ENCODE results near the gene SLC25A30.
"Not testable (repeated sequence)": the region's sequence is repeated elsewhere in the genome, so short reads cannot be mapped to it uniquely, and the experiment has no call there.

Gene SLC25A30

DNA sequence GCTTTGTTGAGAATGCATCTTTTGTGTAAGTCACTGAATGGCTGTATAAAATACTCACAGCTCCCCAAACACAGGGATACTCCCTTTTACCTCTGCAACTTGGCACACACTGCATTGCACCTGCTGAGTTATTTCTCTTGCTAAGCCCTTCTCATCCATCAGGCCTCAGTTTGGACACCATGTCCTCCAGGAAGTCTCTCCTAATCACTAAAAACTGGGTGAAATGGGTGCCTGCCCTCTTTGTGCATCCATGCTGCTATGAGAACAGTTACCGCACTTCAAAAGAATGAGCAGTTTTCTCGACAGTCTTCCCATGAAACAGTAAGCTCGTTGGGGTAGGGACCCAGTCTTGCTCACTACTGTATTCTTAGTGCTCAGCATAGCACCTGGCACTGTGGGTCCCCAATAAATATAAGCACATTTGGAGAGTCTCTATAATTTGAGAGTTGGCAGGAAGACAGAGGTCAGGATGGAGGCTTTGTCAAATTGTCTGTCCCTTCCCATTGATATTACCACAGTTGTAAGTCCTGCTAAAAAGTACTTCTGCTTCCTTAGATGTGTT is 4.6 kb upstream of the SLC25A30 start:
- H3K9me3 ChIP-seq (ENCODE audit: low read length): no peaks in the 10 kb centered on the region
- H3K27ac ChIP-seq (ENCODE audit: low read depth, low read length): no peak overlapping the region
- H3K36me3 ChIP-seq (ENCODE audit: insufficient read depth, low read length): no peaks in the 10 kb centered on the region
- H3K27me3 ChIP-seq (ENCODE audit: control insufficient read depth in 1 of 2, insufficient read depth in 2 of 2, low read length in 2 of 2): no peaks in the 10 kb centered on the region
- no peaks in the 10 kb centered on the region for H3K4me1 ChIP-seq (ENCODE audit: insufficient read depth, low read length)
- no peak overlapping the region for H3K4me3 ChIP-seq (ENCODE audit: low read depth in 1 of 2, low read length in 2 of 2)
- no peak overlapping the region for H3K9ac ChIP-seq (ENCODE audit: low read length)

GRCh38 chr13:45419945-45420344 is 1.8 kb upstream of the SLC25A30 start:
- H3K27me3 ChIP-seq (ENCODE audit: control insufficient read depth in 1 of 2, insufficient read depth in 2 of 2, low read length in 2 of 2): no peaks in the 10 kb centered on the region
- no peaks in the 10 kb centered on the region for H3K36me3 ChIP-seq (ENCODE audit: insufficient read depth, low read length)

GRCh38 chr13:45419389-45419788 is 1.2 kb upstream of the SLC25A30 start:
- H3K4me1 ChIP-seq (ENCODE audit: insufficient read depth, low read length): peaks cover 14% of the 10 kb centered on the region
- H3K4me3 ChIP-seq (ENCODE audit: low read depth in 1 of 2, low read length in 2 of 2); H3K27ac ChIP-seq (ENCODE audit: low read depth, low read length); H3K27me3 ChIP-seq (ENCODE audit: control insufficient read depth in 1 of 2, insufficient read depth in 2 of 2, low read length in 2 of 2); H3K9ac ChIP-seq (ENCODE audit: low read length); H3K9me3 ChIP-seq (ENCODE audit: low read length); H3K36me3 ChIP-seq (ENCODE audit: insufficient read depth, low read length): not testable (repeated sequence)

More at GRCh38 chr13:45419945-45420344, 1.8 kb upstream of the SLC25A30 start:
- H3K9ac ChIP-seq (ENCODE audit: low read length): no peak overlapping the region
- H3K4me3 ChIP-seq (ENCODE audit: low read depth in 1 of 2, low read length in 2 of 2): no peak overlapping the region
- no peaks in the 10 kb centered on the region for H3K9me3 ChIP-seq (ENCODE audit: low read length)
- no peak overlapping the region for H3K27ac ChIP-seq (ENCODE audit: low read depth, low read length)
- peaks cover 9% of the 10 kb centered on the region for H3K4me1 ChIP-seq (ENCODE audit: insufficient read depth, low read length)

GRCh38 chr13:45416516-45417128 is 1.6 kb downstream of the SLC25A30 start:
- Histone ChIP-seq H3K4me1 (ENCODE audit: insufficient read depth, low read length) (peaks cover 20% of the 10 kb centered on the region), H3K27me3 (ENCODE audit: control insufficient read depth in 1 of 2, insufficient read depth in 2 of 2, low read length in 2 of 2) (no peaks in the 10 kb centered on the region), H3K4me3 (ENCODE audit: low read depth in 1 of 2, low read length in 2 of 2) (peak overlapping the region in 1 of 2 donors; percentile 86), H3K9me3 (ENCODE audit: low read length) (no peaks in the 10 kb centered on the region), H3K36me3 (ENCODE audit: insufficient read depth, low read length) (no peaks in the 10 kb centered on the region), H3K27ac (ENCODE audit: low read depth, low read length) (no peak overlapping the region), H3K9ac (ENCODE audit: low read length) (peak overlapping the region; percentile 80)

GRCh38 chr13:45415112-45415511 is 3.1 kb downstream of the SLC25A30 start:
- peak overlapping the region; percentile 36 for H3K27ac ChIP-seq (ENCODE audit: low read depth, low read length)
- no peak overlapping the region for H3K9ac ChIP-seq (ENCODE audit: low read length)
- H3K4me1 ChIP-seq (ENCODE audit: insufficient read depth, low read length): peaks cover 20% of the 10 kb centered on the region
- peak overlapping the region in 1 of 2 donors; percentile 9 for H3K4me3 ChIP-seq (ENCODE audit: low read depth in 1 of 2, low read length in 2 of 2)
- H3K27me3 ChIP-seq (ENCODE audit: control insufficient read depth in 1 of 2, insufficient read depth in 2 of 2, low read length in 2 of 2): no peaks in the 10 kb centered on the region
- H3K36me3 ChIP-seq (ENCODE audit: insufficient read depth, low read length): peaks cover 2% of the 10 kb centered on the region
- H3K9me3 ChIP-seq (ENCODE audit: low read length): no peaks in the 10 kb centered on the region

DNA sequence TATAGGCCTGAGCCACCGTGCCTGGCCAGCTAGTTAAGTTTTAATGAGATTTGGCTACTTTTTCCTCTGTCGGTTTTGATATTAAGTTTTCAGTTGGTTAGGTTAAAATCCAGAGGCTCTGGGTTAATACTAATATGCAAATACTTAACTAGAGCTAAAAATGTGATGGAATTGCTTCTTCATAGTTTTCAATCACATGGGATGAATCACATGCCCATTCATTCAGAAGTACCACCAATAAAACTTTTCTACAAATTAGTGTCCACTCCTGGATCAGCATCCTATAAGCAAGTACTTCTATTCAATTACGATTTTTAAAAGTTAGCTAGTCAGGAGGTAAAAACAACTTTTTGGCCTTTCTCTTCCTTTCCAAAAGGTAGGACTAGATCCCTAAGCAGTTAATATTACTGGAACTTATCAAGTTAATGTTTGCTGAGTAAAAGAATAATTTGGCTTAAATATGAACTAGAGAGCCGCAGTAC is 4.3 kb downstream of the SLC25A30 start:
- no peaks in the 10 kb centered on the region for H3K27me3 ChIP-seq (ENCODE audit: control insufficient read depth in 1 of 2, insufficient read depth in 2 of 2, low read length in 2 of 2)
- H3K9me3 ChIP-seq (ENCODE audit: low read length): no peaks in the 10 kb centered on the region
- no peak overlapping the region for H3K9ac ChIP-seq (ENCODE audit: low read length)
- no peak overlapping the region for H3K27ac ChIP-seq (ENCODE audit: low read depth, low read length)
- peaks cover 20% of the 10 kb centered on the region for H3K4me1 ChIP-seq (ENCODE audit: insufficient read depth, low read length)
- peak overlapping the region in 1 of 2 donors; percentile 9 for H3K4me3 ChIP-seq (ENCODE audit: low read depth in 1 of 2, low read length in 2 of 2)
- peaks cover 5% of the 10 kb centered on the region for H3K36me3 ChIP-seq (ENCODE audit: insufficient read depth, low read length)

GRCh38 chr13:45412274-45413049 is 5.7 kb downstream of the SLC25A30 start:
- Histone ChIP-seq H3K9ac (ENCODE audit: low read length) (no peak overlapping the region), H3K27me3 (ENCODE audit: control insufficient read depth in 1 of 2, insufficient read depth in 2 of 2, low read length in 2 of 2) (no peaks in the 10 kb centered on the region), H3K9me3 (ENCODE audit: low read length) (no peaks in the 10 kb centered on the region), H3K4me1 (ENCODE audit: insufficient read depth, low read length) (peaks cover 20% of the 10 kb centered on the region), H3K4me3 (ENCODE audit: low read depth in 1 of 2, low read length in 2 of 2) (no peak overlapping the region), H3K36me3 (ENCODE audit: insufficient read depth, low read length) (peaks cover 11% of the 10 kb centered on the region), H3K27ac (ENCODE audit: low read depth, low read length) (no peak overlapping the region)

DNA sequence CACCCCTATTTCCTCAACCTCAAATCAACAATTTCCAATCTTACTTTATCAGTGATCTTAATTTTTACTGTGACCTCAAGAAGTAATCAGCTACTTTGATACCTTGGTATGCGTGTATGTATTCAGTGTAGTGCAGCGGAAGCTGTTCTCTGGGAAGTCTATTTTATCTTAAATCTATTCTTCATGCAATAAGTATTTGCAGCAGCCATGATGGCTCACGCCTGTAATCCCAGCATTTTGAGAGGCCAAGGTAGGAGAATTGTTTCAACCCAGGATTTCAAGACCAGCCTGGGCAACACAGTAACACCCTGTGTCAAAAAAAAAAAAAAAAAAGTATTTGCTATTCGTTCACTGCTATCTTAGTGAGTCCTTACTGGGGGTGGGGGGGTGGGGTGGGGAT is 6.5 kb downstream of the SLC25A30 start:
- H3K36me3 ChIP-seq (ENCODE audit: insufficient read depth, low read length): peaks cover 13% of the 10 kb centered on the region
- no peaks in the 10 kb centered on the region for H3K27me3 ChIP-seq (ENCODE audit: control insufficient read depth in 1 of 2, insufficient read depth in 2 of 2, low read length in 2 of 2)
- H3K4me3 ChIP-seq (ENCODE audit: low read depth in 1 of 2, low read length in 2 of 2): no peak overlapping the region
- no peaks in the 10 kb centered on the region for H3K9me3 ChIP-seq (ENCODE audit: low read length)
- H3K9ac ChIP-seq (ENCODE audit: low read length): no peak overlapping the region
- peaks cover 18% of the 10 kb centered on the region for H3K4me1 ChIP-seq (ENCODE audit: insufficient read depth, low read length)
- H3K27ac ChIP-seq (ENCODE audit: low read depth, low read length): no peak overlapping the region

GRCh38 chr13:45411221-45411620 is 7.0 kb downstream of the SLC25A30 start:
- Histone ChIP-seq H3K4me1 (ENCODE audit: insufficient read depth, low read length) (peaks cover 14% of the 10 kb centered on the region), H3K27ac (ENCODE audit: low read depth, low read length) (no peak overlapping the region), H3K4me3 (ENCODE audit: low read depth in 1 of 2, low read length in 2 of 2) (no peak overlapping the region), H3K9me3 (ENCODE audit: low read length) (no peaks in the 10 kb centered on the region), H3K36me3 (ENCODE audit: insufficient read depth, low read length) (peaks cover 17% of the 10 kb centered on the region), H3K9ac (ENCODE audit: low read length) (no peak overlapping the region), H3K27me3 (ENCODE audit: control insufficient read depth in 1 of 2, insufficient read depth in 2 of 2, low read length in 2 of 2) (no peaks in the 10 kb centered on the region)

DNA sequence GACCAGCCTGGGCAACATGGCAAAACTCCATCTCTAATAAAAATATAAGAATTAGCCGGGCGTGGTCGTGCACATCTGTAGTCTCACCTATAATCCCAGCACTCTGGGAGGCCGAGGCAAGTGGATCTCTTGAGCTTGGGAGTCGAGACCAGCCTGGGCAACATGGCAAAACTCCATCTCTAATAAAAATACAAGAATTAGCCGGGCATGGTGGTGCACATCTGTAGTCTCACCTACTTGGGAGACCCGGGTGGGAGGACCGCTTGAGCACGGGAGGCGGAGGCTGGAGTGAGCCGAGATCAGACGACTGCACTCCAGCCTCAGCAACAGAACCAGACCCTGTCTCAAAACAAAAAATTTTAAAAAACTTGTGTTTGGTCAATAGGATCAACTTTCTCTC is 7.7 kb downstream of the SLC25A30 start:
- no peak overlapping the region for H3K9ac ChIP-seq (ENCODE audit: low read length)
- no peaks in the 10 kb centered on the region for H3K9me3 ChIP-seq (ENCODE audit: low read length)
- peaks cover 14% of the 10 kb centered on the region for H3K4me1 ChIP-seq (ENCODE audit: insufficient read depth, low read length)
- H3K27me3 ChIP-seq (ENCODE audit: control insufficient read depth in 1 of 2, insufficient read depth in 2 of 2, low read length in 2 of 2): no peaks in the 10 kb centered on the region
- H3K27ac ChIP-seq (ENCODE audit: low read depth, low read length): no peak overlapping the region
- peaks cover 22% of the 10 kb centered on the region for H3K36me3 ChIP-seq (ENCODE audit: insufficient read depth, low read length)
- no peak overlapping the region for H3K4me3 ChIP-seq (ENCODE audit: low read depth in 1 of 2, low read length in 2 of 2)

DNA sequence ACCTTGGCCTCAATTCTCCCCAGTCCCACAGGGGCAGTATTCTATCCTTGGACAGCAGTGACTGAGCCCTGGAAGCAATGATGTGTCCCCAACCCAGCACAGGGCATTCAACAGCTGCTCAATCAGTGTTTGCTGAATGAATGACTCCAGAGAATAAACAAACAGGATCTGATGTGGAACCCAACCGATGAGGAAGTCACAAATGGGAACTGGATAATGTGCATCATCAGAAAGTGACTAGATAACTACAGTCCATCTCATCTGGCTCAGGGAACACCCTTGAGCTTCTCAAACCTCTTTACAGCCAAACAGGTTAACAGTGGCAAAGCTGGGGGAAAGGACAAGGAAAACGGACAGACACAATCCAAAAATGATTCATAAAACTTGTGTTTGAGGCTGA is 8.2 kb downstream of the SLC25A30 start:
- no peaks in the 10 kb centered on the region for H3K27me3 ChIP-seq (ENCODE audit: control insufficient read depth in 1 of 2, insufficient read depth in 2 of 2, low read length in 2 of 2)
- H3K9me3 ChIP-seq (ENCODE audit: low read length): no peaks in the 10 kb centered on the region
- H3K27ac ChIP-seq (ENCODE audit: low read depth, low read length): no peak overlapping the region
- H3K4me1 ChIP-seq (ENCODE audit: insufficient read depth, low read length): peaks cover 11% of the 10 kb centered on the region
- no peak overlapping the region for H3K9ac ChIP-seq (ENCODE audit: low read length)
- peaks cover 27% of the 10 kb centered on the region for H3K36me3 ChIP-seq (ENCODE audit: insufficient read depth, low read length)
- no peak overlapping the region for H3K4me3 ChIP-seq (ENCODE audit: low read depth in 1 of 2, low read length in 2 of 2)

Data from muscle layer of colon (tissue), 2 donors.